ENCODE results near the gene SDK2. TPM values are rescaled to one million over a fixed set of nuclear protein-coding genes. Genes with fewer than 3 reads are reported as not detected.

The SDK2 gene
- total and polyA plus RNA-seq, 4 experiments from 2014 or later, result 0.49 to 2.9 (median 2.2) TPM; not detected in 1

DNA sequence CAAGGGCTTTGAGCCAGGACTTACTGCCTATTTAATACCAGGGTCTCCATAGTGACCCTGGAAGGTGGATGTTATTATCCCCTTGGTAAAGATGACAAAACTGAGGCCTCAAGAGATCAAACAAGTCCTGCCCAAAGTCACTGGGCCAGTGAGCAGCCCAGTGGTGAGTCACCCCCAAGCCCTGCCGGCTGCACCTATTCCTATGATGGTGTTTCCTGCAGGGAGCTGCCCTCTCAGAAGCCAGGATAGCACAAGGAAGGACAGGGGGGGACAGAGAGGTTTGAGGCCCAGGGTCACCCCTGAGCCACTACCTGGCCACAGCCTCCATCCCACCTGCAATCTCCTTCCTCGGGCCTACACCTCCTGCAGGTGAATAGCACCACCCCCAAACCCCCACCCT is 90.9 kb downstream of the SDK2 start:
- CTCF ChIA-PET (ENCODE audit: partially characterized antibody), result no interaction called here

GRCh38 chr17:73552300-73553048 is 91.8 kb downstream of the SDK2 start:
- ChIA-PET CTCF (ENCODE audit: partially characterized antibody) (no interaction called here), POLR2A (ENCODE audit: partially characterized antibody) (no interaction called here)
- Histone ChIP-seq H3K27ac (ENCODE audit: low read depth, low read length) (no peak overlapping the region), H3K27me3 (ENCODE audit: insufficient read depth, low read length) (no peaks in the 10 kb centered on the region), H3K4me1 (ENCODE audit: insufficient read depth, low read length) (peaks cover 3% of the 10 kb centered on the region), H3K36me3 (ENCODE audit: insufficient read depth, low read length) (no peaks in the 10 kb centered on the region), H3K4me3 (ENCODE audit: low read length in 2 of 2) (no peak overlapping the region), H3K9me3 (ENCODE audit: control insufficient read depth in 1 of 2, low read length in 2 of 2) (no peaks in the 10 kb centered on the region)
- Mint-ChIP-seq H3K36me3 (no peaks in the 10 kb centered on the region), H3K9me3 (peaks cover 0 to 3% (median 0%) of the 10 kb centered on the region in 8 donors), H3K27me3 (peaks cover 1 to 13% of the 10 kb centered on the region in 2 donors), H3K4me3 (peak overlapping the region in 5 of 8 donors; percentile 71 to 81 (median 78)), H3K4me1 (peaks cover 0 to 9% (median 5%) of the 10 kb centered on the region in 4 donors), H3K27ac (peak overlapping the region in 1 of 7 donors; percentile 81)
- no peak for DNase-seq
- intact Hi-C loops (cut with micrococcal nuclease), result no loop called here

More for the DNA sequence above, 90.9 kb downstream of the SDK2 start:
- Mint-ChIP-seq H3K4me1 (peaks cover 0 to 9% (median 4%) of the 10 kb centered on the region in 4 donors), H3K27ac (peak overlapping the region in 1 of 7 donors; percentile 53), H3K27me3 (peaks cover 1 to 13% of the 10 kb centered on the region in 2 donors), H3K9me3 (peaks cover 0 to 3% (median 0%) of the 10 kb centered on the region in 8 donors), H3K4me3 (no peak overlapping the region), H3K36me3 (no peaks in the 10 kb centered on the region)
- Histone ChIP-seq H3K27me3 (ENCODE audit: insufficient read depth, low read length) (no peaks in the 10 kb centered on the region), H3K27ac (ENCODE audit: low read depth, low read length) (no peak overlapping the region), H3K36me3 (ENCODE audit: insufficient read depth, low read length) (no peaks in the 10 kb centered on the region), H3K4me1 (ENCODE audit: insufficient read depth, low read length) (peaks cover 3% of the 10 kb centered on the region), H3K4me3 (ENCODE audit: low read length in 2 of 2) (no peak overlapping the region), H3K9me3 (ENCODE audit: control insufficient read depth in 1 of 2, low read length in 2 of 2) (no peaks in the 10 kb centered on the region)
- DNase-seq, result no peak
- POLR2A ChIA-PET (ENCODE audit: partially characterized antibody), result no interaction called here
- intact Hi-C loops (cut with micrococcal nuclease), result no loop called here

- H3K9me3 ChIP-seq (ENCODE audit: control insufficient read depth in 1 of 2, low read length in 2 of 2), result no peaks in the 10 kb centered on the region
- Mint-ChIP-seq H3K4me1 (peaks cover 0 to 14% (median 6%) of the 10 kb centered on the region in 4 donors), H3K36me3 (no peaks in the 10 kb centered on the region), H3K27me3 (peaks cover 1 to 13% of the 10 kb centered on the region in 2 donors), H3K4me3 (peak overlapping the region; percentile 71 to 85 (median 80)), H3K9me3 (peaks cover 0 to 3% (median 0%) of the 10 kb centered on the region in 8 donors), H3K27ac (peak overlapping the region in 3 of 7 donors; percentile 18 to 81 (median 57))
- no peak overlapping the region for H3K4me3 ChIP-seq (ENCODE audit: low read length in 2 of 2)
- H3K4me1 ChIP-seq (ENCODE audit: insufficient read depth, low read length), result peaks cover 3% of the 10 kb centered on the region
- H3K27me3 ChIP-seq (ENCODE audit: insufficient read depth, low read length), result no peaks in the 10 kb centered on the region
- H3K36me3 ChIP-seq (ENCODE audit: insufficient read depth, low read length), result no peaks in the 10 kb centered on the region
- POLR2A ChIA-PET (ENCODE audit: partially characterized antibody), result no interaction called here
- H3K27ac ChIP-seq (ENCODE audit: low read depth, low read length), result no peak overlapping the region
- CTCF ChIA-PET (ENCODE audit: partially characterized antibody), result no interaction called here
- intact Hi-C loops (cut with micrococcal nuclease), result no loop called here
- DNase-seq, result peak in 2 of 5 donors; percentile 2 to 5
These were observed 92.5 kb downstream of the SDK2 start for GRCh38 chr17:73551759-73552158.

- Mint-ChIP-seq H3K4me3 (no peak overlapping the region), H3K9me3 (peaks cover 0 to 3% (median 0%) of the 10 kb centered on the region in 8 donors), H3K27me3 (peaks cover 1 to 13% of the 10 kb centered on the region in 2 donors), H3K36me3 (no peaks in the 10 kb centered on the region), H3K4me1 (peaks cover 0 to 15% (median 6%) of the 10 kb centered on the region in 4 donors), H3K27ac (no peak overlapping the region)
- no peaks in the 10 kb centered on the region for H3K9me3 ChIP-seq (ENCODE audit: control insufficient read depth in 1 of 2, low read length in 2 of 2)
- ChIA-PET POLR2A (ENCODE audit: partially characterized antibody) (no interaction called here), CTCF (ENCODE audit: partially characterized antibody) (no interaction called here)
- intact Hi-C loops (cut with micrococcal nuclease), result no loop called here
- H3K36me3 ChIP-seq (ENCODE audit: insufficient read depth, low read length), result no peaks in the 10 kb centered on the region
- DNase-seq, result no peak
- H3K4me3 ChIP-seq (ENCODE audit: low read length in 2 of 2), result no peak overlapping the region
- H3K27me3 ChIP-seq (ENCODE audit: insufficient read depth, low read length), result no peaks in the 10 kb centered on the region
- no peak overlapping the region for H3K27ac ChIP-seq (ENCODE audit: low read depth, low read length)
- H3K4me1 ChIP-seq (ENCODE audit: insufficient read depth, low read length), result peaks cover 3% of the 10 kb centered on the region
These were observed 93.1 kb downstream of the SDK2 start for GRCh38 chr17:73551144-73551543.

DNA sequence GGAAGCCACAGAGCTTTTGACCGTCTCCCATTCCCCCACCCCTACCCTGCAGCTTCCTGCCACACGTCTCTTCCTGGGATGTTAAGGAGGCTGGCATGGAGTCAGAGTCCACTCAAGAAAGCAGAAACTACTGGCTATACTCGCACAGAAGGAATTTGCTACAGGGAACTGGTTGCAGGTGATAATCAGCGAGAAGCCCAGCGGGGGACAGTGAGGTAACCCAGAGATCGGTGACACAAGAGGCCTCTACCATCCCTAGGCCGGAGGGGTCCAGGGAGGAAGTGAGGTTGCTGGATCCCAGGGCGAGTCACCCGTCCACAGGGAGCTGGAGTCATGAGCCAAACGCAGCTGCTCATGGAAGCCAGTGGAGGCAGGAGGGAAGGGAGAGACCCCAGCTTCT is 93.7 kb downstream of the SDK2 start:
- Mint-ChIP-seq H3K27me3 (peaks cover 0 to 13% of the 10 kb centered on the region in 2 donors), H3K27ac (no peak overlapping the region), H3K4me1 (peaks cover 0 to 15% (median 6%) of the 10 kb centered on the region in 4 donors), H3K9me3 (peaks cover 0 to 3% (median 0%) of the 10 kb centered on the region in 8 donors), H3K36me3 (no peaks in the 10 kb centered on the region), H3K4me3 (no peak overlapping the region)
- no peaks in the 10 kb centered on the region for H3K36me3 ChIP-seq (ENCODE audit: insufficient read depth, low read length)
- H3K27me3 ChIP-seq (ENCODE audit: insufficient read depth, low read length), result no peaks in the 10 kb centered on the region
- no peaks in the 10 kb centered on the region for H3K9me3 ChIP-seq (ENCODE audit: control insufficient read depth in 1 of 2, low read length in 2 of 2)
- no peak overlapping the region for H3K4me3 ChIP-seq (ENCODE audit: low read length in 2 of 2)
- H3K27ac ChIP-seq (ENCODE audit: low read depth, low read length), result no peak overlapping the region
- H3K4me1 ChIP-seq (ENCODE audit: insufficient read depth, low read length), result peaks cover 3% of the 10 kb centered on the region
- CTCF ChIA-PET (ENCODE audit: partially characterized antibody), result no interaction called here
- intact Hi-C loops (cut with micrococcal nuclease), result no loop called here
- POLR2A ChIA-PET (ENCODE audit: partially characterized antibody), result no interaction called here
- DNase-seq, result no peak

- Mint-ChIP-seq H3K27ac (no peak overlapping the region), H3K4me3 (no peak overlapping the region), H3K27me3 (peaks cover 0 to 11% of the 10 kb centered on the region in 2 donors), H3K9me3 (peaks cover 0 to 4% (median 0%) of the 10 kb centered on the region in 8 donors), H3K36me3 (no peaks in the 10 kb centered on the region), H3K4me1 (peaks cover 0 to 19% (median 6%) of the 10 kb centered on the region in 4 donors)
- DNase-seq, result no peak
- peaks cover 3% of the 10 kb centered on the region for H3K4me1 ChIP-seq (ENCODE audit: insufficient read depth, low read length)
- no peak overlapping the region for H3K4me3 ChIP-seq (ENCODE audit: low read length in 2 of 2)
- ChIA-PET POLR2A (ENCODE audit: partially characterized antibody) (no interaction called here), CTCF (ENCODE audit: partially characterized antibody) (no interaction called here)
- H3K27me3 ChIP-seq (ENCODE audit: insufficient read depth, low read length), result no peaks in the 10 kb centered on the region
- intact Hi-C loops (cut with micrococcal nuclease), result no loop called here
- H3K9me3 ChIP-seq (ENCODE audit: control insufficient read depth in 1 of 2, low read length in 2 of 2), result no peaks in the 10 kb centered on the region
- H3K27ac ChIP-seq (ENCODE audit: low read depth, low read length), result no peak overlapping the region
- no peaks in the 10 kb centered on the region for H3K36me3 ChIP-seq (ENCODE audit: insufficient read depth, low read length)
These were observed 94.3 kb downstream of the SDK2 start for GRCh38 chr17:73549841-73550430.

DNA sequence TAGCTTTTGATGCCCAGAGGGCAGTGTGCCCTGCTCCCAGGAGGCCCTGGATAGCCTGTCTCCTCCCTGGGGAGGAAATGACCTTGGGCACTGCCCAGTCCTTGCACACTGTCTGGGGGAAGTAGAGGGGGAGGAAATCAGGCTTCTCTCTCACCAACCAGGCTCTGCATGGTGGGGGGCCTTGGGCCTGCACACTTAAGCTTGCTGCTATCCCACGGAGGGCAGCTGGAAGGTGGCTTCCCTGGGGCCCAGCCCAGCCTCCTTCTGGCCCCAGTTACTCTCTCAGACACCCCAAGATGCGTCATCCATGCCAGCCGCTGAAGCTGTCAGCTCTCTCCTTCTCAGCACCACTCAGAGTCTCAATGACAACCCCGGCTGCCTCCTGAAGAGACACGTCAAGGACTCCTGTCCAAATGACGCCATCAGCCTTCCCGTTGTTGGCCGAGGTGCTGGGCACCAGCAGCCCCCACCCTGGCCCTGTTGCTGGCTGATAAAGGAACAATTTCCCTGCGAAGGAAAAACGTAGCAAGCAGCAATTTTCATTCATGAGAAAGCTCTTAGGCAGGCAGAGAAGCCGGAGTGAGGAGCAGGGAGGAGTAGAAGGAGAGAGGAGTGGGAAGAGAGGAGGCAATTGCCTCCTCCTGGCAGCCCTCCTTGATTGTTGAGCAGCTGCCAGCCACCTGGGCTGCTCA is 95.5 kb downstream of the SDK2 start:
- Histone ChIP-seq H3K4me1 (ENCODE audit: insufficient read depth, low read length) (peaks cover 3% of the 10 kb centered on the region), H3K27ac (ENCODE audit: low read depth, low read length) (no peak overlapping the region), H3K27me3 (ENCODE audit: insufficient read depth, low read length) (no peaks in the 10 kb centered on the region), H3K4me3 (ENCODE audit: low read length in 2 of 2) (no peak overlapping the region), H3K36me3 (ENCODE audit: insufficient read depth, low read length) (no peaks in the 10 kb centered on the region), H3K9me3 (ENCODE audit: control insufficient read depth in 1 of 2, low read length in 2 of 2) (no peaks in the 10 kb centered on the region)
- H3K9me3 Mint-ChIP-seq, result peaks cover 0 to 1% (median 0%) of the 10 kb centered on the region in 8 donors
- ChIA-PET CTCF (ENCODE audit: partially characterized antibody) (no interaction called here), POLR2A (ENCODE audit: partially characterized antibody) (no interaction called here)
- H3K27me3 Mint-ChIP-seq, result peaks cover 0 to 9% of the 10 kb centered on the region in 2 donors
- DNase-seq, result no peak
- intact Hi-C loops (cut with micrococcal nuclease), result no loop called here
- no peak overlapping the region for H3K4me3 Mint-ChIP-seq
- no peaks in the 10 kb centered on the region for H3K36me3 Mint-ChIP-seq
- H3K4me1 Mint-ChIP-seq, result peaks cover 0 to 19% (median 8%) of the 10 kb centered on the region in 4 donors
- no peak overlapping the region for H3K27ac Mint-ChIP-seq
